ENCODE measurements around the gene PUS1.

The PUS1 gene

GRCh38 chr12:131994589-131994988 is 65.5 kb downstream of the PUS1 start:
- DNase-seq (ENCODE audit: low spot score): no peak

All from activated CD4-positive, alpha-beta T cell treated with anti-CD3 and anti-CD28 coated beads, Interleukin-2, Interleukin-4, amounts not matched to agents 100 ng/mL and 50 ng/mL, durations not matched to agents 16 hours and 8 hours (primary cell).